ENCODE data around the gene STPG4.

The STPG4 gene

DNA sequence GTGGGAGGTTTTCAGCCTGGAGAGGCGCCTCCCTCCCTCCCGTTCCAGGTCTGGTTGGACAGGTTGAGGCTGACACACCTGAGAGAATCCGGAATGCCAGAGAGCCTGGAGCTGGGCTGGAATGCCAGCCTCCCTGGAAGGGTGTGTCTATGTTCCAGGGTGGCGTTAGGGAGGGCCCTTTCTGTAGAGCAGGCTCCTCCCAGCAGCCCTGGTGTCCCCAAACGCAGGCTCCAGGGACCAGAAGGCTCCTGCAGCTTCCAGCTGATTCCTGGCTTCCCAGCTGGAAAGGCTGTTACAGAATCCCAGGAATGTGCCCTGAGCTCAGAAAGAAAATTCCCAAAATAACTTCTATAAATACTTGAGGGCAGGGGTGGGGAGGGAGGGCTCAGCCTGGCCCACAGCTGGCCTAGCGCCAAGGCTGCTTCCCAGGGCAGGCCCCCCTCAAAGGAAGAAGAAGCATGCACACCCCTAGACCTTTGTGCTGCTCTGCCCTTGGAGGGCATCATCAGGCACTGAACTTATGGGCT is 85.4 kb downstream of the STPG4 start:
- no peak for FAIRE-seq

DNA sequence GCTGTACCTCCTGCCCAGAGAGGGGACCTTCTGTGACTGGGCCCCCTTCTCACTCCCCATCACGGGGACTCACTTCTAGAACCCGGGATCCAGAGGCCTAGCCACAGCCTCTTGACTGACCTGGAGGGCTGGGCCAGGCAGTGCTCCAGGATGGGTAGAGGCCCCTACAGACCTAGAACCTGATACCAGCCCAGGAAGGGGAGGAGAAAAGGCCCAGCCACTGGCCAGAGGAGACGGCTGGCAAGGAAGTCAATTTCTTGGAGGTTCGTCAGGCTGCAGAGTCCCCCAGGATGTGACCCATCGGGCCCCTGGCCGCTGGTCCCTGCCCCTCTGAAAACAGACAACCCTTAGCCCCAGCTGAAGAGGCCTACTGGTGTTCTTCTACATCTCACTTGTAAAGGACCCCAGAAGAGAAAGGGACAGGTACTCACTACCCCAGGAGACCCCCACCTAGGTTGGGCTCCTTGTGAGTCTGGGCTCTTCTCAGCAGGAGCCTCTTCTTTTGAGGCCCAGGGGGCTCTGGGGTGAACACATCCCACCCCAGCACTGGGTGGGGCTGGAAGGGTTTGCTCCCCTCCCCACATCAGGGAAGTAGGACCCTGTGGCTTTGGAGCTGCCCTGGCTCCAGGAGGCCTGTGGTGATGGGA is 86.0 kb downstream of the STPG4 start:
- FAIRE-seq = no peak

DNA sequence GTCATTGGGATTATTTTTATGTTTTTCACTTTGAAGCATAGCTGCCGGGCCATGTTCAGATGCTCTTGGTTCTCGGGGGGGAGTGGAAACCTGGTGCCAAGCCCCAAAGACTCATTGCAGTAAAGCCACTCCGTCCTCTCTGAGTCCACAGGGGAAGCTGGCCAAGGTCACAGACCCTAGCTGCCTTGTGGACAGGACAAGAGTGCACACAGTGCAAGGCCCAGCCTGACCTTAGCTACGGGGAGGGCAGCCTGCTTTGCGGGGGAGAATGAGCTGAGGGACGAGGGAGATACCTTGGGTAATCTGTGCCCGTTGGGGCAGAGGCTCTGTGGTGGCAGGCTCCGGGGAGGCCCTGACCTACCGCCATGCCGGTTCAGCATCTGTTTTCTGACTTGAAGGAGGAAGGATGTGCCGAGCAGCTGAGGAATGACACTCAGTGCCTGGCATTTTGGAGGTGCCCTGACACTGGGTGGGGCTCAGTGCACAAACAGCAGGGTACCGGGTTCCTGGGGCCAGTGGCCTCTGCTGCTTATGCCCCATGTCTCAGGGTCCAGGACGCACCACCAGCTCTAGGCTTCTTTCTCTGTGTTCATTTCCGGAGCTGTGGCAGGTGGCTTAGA is 87.2 kb downstream of the STPG4 start:
- FAIRE-seq = no peak

DNA sequence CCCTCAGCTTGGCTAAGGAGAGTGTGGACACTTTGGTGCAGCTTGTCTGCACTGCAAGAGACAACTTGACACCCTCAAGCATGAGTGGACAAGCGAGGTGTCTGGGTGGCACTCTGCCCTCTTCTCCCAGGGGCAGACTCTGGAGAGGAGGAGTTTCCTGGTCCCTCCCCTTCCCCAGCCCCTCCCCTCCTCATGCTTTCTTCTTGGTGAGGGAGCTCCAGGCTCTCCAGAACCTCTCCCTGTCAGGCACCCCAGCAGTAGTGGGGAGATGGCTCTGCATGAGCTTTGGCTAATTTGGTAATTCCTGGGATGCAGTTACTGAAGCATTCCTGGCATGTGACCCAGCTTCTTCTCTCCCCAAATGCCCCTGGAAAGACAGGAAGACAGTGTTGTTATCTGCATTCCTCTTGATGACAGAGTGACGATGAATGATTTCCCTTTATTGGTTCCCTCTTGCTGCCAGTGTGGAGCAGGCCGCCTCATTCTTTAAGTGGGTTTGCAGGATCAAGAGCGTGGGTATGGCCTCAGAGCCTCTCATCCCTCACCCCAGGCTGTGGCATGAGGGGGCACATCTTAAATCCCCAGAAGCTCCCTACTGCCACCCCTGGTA is 89.2 kb downstream of the STPG4 start:
- no peak for FAIRE-seq

DNA sequence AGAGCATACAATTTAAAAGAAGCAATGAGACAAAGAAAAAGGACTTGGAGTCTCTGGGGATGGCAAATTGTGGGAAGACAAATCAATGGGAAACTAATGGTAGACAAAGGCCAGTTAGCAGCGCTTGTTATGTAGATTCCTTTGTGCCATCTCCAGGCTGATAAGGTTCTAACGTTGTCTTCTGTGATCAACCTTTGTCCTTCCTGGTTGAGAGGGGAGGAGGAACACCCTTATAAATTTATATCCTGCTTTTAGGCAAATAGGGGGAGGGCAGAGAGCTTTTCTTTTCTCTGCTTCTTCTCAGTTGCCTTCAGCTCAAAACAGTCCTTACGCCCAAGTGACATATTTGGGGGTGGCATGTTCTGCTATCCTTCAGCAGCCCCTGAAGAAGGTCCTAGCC is 89.8 kb downstream of the STPG4 start:
- no peak for FAIRE-seq

DNA sequence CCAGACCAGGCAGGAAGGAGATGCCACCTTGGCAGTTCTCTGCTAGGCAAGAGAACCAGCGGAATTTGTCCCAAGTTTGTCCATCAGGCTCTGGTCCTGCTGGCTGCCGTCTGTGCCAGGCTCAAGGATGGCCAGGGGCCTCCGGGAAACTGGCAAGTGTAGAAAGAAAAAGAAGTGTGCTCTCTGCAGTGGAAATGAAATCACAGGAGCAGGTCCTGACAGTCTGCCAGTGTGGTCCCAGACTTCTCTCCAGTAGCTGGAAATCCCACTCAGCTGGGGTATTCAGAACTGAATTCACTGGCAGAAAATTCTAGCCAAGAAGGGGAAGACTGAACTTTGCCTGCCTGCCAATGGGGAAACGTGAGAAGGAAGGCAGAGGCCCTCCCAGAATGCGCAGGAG is 91.0 kb downstream of the STPG4 start:
- FAIRE-seq = no peak

DNA sequence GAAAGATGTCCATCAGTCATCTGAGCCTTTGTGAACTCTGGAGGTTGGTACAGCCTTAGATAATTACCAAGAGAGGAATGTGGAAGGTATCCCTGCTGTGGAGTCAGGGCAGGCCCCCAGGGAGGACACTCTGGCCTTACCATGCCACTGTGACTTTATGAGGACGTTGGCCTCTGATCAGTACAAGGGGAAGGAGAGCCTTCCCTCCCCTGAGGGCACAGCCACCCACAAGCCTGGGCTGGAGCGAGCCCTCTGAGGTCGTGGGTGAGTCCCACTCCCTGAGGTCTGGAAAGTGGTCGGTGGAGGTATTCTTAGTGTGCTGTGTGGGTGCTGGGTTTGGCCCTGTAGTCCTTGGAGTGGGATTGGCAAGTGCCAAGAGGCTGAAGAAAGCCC is 91.6 kb downstream of the STPG4 start:
- no peak for FAIRE-seq

DNA sequence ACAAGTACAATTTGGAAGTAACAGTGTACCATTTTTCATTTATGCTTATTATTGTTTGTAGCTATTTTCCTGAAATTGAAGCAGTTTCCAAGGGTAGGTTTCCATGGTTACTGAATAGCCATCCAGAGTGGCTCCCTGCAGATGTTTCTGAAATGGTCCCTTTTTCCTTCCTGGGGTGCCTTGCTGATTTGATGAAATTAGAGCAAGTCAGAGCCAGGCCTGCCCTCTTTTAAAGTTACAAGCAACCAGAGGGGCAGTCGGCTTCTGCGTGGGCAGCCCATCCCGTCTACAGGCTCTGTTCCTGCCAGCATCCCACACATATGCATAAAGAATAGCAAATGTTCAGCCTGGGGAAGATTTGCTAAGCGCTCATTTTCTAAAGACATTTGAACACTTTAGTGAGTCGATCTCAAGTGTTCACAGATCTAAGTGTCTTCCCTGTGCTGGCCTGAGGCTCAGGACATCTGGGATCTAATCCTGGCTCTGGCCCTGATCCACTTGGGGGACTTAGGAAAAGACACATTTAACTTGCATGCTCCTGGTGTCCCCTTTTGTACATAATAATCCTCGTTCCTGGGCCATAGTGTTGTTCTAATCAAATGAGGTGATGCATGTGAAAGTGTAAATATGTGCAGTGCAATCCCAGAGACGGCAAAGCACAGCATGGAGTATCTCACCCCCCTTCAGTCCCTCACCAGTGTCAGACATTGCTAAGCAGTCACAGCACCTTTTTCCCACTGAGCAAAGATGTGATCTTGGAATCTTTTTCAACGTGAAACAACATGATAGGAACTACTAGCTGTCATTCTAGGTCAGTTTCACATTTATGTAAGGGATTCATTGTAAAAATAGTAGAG is 92.2 kb downstream of the STPG4 start:
- no peak for FAIRE-seq

DNA sequence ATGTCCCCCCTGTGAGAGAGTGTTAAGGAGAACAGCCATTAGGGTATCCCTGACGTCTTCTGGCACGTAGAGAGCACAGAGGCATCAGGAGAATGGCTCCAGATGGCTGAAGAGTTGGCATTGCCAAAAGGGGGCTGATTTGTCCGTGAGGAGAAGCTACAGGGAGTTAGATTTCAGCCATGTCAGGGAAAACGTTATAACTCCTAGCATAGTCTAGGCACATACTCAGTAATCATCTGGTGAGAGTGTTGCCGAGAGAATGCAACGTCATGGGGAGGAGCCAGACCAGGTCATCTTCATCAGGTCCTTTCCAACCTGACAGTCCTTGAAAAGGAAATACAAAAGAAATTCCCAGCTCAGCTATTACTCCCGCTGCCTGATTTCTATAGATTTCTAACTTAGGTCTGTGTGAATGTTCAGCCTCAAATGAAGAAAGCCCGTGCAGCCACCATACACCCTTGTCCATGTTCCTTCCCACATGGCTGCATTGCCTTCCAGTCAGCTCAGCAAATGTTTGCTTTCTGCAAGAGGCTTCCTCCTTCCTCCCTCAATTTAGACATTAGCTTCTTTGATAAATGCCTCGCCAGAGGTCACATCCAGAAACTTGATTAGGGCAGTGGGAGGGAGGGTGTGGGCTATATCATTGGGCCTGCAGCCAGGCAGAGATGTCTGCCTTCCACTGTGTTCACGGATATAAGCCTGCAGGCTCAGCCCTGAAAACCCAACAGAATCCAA is 93.0 kb downstream of the STPG4 start:
- no peak for FAIRE-seq

DNA sequence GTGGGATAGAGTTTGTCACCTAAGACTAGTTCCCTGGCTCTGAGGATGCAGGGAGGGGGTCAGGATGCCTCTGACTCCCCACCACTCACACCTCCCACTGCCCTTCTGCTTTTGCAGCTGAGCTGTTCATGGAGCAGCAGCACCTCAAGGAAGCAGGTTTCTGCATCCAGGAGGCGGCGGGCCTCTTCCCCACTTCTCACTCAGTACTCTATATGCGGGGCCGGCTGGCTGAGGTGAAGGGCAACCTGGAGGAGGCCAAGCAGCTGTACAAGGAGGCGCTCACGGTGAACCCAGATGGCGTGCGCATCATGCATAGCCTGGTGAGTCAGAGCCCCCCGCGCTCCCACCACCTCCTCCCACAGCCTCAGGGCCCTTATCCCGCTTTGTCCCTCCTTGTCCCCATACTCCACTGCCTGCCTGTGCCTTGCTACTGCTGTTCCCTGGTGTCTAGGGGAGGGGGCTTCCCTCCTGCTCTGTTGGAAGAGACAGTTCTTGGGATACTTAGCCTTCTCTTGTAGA is 94.4 kb downstream of the STPG4 start:
- FAIRE-seq = no peak

DNA sequence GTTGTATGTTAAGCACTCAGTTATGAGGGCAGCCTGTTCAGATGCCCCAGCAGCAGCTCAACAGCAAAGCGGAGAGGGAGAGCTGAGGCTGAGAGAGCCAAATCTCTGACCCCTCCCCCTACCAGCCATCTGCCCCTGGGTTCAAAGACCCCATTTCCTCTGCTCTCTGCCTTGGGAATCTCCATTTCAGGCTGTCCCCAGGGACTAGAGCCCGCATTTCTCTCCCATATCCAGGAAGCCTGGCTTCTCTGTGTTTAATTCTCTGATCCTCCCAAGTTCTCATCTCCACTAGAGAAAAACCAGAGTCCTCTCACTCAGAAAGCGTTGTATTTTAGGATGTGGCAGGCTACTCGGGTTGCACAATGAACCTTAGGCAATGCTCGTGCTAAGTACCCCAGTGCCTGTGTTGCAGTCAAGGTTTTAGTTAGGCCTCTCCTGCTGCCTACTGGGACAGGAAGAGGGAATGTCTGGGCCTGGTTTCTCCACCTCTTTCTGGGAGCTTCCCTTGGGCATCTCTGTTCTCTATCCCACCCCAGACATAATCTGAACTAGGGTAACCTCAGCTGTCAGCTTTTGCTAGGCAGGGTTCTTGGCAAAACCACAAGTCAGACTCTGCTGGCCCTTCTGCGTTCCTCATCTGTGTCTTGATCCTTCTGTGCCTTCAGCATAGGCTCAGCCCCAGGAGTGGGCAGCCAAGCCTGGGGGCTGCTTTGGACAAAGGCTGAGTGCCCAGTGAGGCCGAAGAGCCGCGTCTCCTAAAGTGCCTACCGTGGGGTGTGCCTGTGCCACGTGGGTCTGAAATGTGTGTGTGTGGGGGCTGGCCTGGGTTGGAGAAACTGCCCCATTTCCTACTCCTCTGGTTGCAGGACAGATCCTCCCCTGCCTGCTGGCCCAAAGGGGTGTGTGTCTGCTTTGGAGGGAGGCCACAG is 96.8 kb downstream of the STPG4 start:
- no peak for FAIRE-seq

DNA sequence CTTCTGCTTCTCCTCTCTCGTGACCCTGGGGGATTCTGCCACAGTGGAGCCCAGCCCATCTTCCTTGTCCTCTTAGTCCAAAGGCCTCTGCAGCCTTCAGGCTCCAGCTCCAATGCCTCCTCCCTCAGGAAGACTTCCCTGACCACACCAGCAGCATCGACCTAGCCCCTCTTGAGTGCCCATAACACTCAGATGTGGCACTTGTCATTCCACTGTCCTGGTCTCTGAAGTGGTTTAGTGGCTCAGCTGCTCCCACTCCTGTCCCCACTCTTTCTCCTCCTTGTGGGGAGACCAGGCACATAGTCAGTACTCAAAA is 97.5 kb downstream of the STPG4 start:
- no peak for FAIRE-seq

DNA sequence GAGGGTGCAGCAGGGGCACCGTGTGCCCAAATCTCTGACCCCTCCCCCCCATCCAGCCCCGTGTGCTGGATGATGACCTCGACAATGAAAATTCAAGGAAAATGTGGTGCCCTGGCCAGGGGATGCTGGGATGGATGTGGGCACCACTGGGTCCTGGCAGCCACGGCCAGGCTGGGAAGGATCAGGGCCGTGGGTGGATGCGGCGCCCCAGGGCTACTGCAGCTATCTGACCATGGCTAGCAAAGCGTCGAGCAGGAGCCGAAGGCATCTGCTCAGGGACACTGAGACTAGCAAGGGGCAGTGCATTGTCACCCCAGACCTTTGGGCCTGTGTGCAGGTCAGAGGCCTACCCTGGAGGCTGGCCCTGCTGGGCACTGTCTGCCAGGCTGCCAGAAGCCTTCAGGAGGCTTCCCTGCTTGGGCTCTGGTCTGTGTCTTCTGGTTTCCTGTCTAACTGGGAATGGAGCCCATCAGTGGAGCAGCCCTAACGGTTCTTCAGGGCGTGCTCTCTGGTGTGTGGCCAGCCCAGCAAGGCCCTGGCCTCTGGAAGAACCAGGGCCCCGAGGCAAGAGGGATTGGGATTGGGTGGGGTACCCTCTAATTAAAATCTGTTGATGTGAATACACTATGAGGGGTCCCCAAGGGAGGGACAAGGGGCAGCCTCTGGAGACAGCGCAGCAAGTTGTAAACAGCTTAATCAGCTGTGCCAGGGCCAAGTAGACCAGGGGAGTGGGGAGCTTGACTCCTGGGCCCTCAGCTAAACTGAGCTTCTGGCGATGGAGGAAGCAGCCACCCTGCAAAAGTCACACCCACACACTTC is 98.0 kb downstream of the STPG4 start:
- FAIRE-seq = no peak

DNA sequence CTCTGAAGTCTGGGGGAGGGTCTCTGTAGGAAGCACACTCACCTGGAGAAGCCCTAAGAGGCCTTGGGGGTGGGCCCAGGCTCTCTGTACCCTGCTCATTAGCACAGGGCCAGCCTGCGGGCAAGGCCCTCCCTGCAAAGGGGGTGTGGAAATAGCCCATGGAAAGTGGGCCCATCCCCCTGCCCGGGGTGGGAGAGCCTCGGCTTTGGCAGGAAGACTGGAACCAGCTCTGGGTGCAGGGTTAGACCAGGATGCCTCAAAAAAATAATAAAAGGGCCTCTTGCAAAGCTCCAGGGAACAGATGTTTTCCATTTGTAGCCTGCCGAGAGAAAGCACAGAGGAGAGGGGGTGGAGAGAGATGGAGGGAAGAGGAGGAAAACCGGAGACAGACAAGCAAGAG is 98.7 kb downstream of the STPG4 start:
- FAIRE-seq = peak; percentile 50

DNA sequence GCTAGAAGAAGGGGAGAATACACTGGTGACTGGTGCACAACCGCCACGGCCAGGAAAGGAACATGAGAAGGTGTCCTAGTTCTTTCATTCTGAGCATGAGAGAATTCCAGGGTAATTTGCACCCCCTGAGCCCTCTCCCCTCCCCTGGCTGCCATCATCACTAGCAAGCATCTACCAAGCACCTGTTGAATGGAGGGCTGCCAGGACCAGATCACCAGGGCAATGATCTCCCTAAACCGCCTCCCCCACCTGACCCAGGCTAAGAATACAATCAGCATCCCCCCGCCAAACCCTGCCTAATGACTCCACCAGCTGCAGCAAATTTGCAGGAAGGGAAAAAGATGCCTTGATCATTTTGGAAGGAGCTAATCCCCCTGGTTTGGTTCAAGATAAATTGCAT is 100.2 kb downstream of the STPG4 start:
- no peak for FAIRE-seq

DNA sequence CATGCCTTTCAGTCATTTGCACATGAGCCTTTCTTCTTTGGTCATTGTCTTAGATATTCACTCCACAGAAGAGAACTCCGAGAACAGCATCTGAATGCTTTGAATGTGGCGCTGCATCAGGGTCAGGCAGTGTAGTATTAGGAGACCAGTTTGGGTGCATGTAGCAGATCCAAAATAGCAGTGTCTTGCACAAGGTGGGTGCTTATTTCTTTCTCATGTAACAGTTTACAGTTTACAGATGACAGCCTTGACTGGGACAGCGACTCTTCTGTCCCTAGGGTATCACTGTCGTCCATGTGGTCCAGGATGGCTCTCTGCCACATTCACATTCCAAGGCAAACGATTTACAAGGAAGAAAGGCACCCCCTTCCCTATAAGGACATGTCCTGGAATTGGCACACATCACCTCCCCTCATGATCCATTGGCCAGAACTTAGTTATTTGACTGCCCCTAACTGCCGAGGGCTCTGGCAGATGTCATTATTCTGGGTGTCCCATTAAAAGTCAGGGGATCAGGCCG is 101.0 kb downstream of the STPG4 start:
- FAIRE-seq = no peak

DNA sequence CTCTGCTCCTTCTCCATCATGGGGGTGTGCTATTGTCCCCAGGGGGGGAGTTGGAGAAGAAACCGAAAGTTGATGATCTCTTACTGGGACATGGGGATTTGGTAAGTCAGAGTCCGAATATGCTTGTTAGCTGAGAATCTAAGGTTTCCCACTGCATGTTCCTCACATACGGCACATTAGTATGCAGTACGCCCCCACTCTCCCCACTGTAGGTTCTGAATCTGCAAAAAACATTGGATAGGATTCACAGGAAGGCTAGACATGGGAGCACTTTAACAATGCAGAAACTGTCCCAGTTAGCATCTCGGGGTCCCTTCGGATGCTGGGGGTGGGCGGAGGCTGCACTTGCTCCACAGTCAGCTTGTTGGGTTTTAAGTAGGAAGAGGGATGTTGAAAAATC is 102.3 kb downstream of the STPG4 start:
- no peak for FAIRE-seq

DNA sequence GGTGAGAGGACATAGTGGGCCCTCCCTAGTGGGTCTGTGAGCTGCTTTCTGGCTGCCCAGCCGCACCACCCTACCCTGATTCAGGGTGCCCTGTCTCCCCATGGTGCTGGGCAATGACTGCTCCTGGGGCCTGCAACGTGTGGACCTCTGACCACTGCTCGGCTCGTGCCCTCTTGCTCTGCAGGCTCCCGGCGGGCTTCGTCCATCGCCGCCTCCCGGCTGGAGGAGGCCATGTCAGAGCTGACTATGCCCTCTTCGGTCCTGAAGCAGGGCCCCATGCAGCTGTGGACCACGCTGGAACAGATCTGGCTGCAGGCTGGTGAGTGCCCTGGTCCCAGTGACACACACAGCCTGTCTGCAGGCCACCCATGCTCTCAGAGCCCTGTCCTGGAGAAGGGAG is 103.5 kb downstream of the STPG4 start:
- FAIRE-seq = no peak

DNA sequence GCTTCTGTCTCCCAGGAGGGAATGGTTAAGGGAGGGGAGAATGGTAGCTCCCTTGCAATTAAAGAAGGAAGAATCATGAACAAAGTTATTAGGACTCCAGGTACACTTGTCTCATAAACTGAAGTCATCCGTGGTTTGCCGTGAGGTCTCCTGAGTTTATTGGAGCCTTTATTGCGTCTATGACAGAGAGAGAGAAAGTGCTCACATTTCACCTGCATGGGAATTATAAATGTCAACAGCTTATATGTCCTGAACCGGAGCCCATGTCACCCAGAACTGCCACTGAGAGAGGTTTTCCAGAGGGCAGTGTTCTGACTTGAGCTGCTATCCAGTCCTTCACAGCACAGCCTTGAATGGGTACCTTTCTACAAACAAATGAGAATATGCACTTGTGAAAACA is 104.3 kb downstream of the STPG4 start:
- no peak for FAIRE-seq
